OCI-LY7 (cell line): ENCODE data around the gene ARFGEF2.

Experiments
- CTCF ChIP-seq: fragments of 200-600 bp; sonication (generic); conservative IDR thresholded peaks from 2 replicates; pipeline ENCODE4 v1.5.1; 2014; ENCODE audit warnings: mild to moderate bottlenecking, antibody characterized with exemption, low read length, moderate library complexity, mixed read lengths
- EZH2phosphoT487 ChIP-seq: fragments of 200-600 bp; sonication (generic); IDR thresholded peaks from 2 replicates; pipeline ENCODE4 v1.6.1; 2018; ENCODE audit warnings: low read depth, borderline replicate concordance, mild to moderate bottlenecking, mixed run types, antibody characterized with exemption, low read length, moderate library complexity, mixed read lengths

GRCh38 chr20:48906221-48906877, 15.2 kb upstream of the ARFGEF2 start:
- TF ChIP-seq CTCF (no peak), EZH2phosphoT487 (no peak)
